AG10803 (cell line): ENCODE results near the gene ETNK1.

Experiments
- DNase-seq: peaks from one replicate; pipeline ENCODE4 v3.0.0; 2010; ENCODE audit warnings: low read depth
- H3K4me3 ChIP-seq: 2 replicates; pipeline ENCODE4 v1.5.1; 2011; ENCODE audit warnings: mild to moderate bottlenecking, low read length, control low read depth
- TF ChIP-seq, protein P1 (sequence below): conservative IDR thresholded peaks from 2 replicates; pipeline ENCODE4 v1.5.1; 2011; ENCODE audit warnings: mild to moderate bottlenecking, low read length, control low read depth, inconsistent platforms

The ETNK1 gene

GRCh38 chr12:22733756-22734155 lies 108.8 kb downstream of the ETNK1 start:
- TF ChIP-seq, protein P1, sequence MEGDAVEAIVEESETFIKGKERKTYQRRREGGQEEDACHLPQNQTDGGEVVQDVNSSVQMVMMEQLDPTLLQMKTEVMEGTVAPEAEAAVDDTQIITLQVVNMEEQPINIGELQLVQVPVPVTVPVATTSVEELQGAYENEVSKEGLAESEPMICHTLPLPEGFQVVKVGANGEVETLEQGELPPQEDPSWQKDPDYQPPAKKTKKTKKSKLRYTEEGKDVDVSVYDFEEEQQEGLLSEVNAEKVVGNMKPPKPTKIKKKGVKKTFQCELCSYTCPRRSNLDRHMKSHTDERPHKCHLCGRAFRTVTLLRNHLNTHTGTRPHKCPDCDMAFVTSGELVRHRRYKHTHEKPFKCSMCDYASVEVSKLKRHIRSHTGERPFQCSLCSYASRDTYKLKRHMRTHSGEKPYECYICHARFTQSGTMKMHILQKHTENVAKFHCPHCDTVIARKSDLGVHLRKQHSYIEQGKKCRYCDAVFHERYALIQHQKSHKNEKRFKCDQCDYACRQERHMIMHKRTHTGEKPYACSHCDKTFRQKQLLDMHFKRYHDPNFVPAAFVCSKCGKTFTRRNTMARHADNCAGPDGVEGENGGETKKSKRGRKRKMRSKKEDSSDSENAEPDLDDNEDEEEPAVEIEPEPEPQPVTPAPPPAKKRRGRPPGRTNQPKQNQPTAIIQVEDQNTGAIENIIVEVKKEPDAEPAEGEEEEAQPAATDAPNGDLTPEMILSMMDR, result no peak
- DNase-seq, result peak; percentile 37
- no peak overlapping the region for H3K4me3 ChIP-seq

DNA sequence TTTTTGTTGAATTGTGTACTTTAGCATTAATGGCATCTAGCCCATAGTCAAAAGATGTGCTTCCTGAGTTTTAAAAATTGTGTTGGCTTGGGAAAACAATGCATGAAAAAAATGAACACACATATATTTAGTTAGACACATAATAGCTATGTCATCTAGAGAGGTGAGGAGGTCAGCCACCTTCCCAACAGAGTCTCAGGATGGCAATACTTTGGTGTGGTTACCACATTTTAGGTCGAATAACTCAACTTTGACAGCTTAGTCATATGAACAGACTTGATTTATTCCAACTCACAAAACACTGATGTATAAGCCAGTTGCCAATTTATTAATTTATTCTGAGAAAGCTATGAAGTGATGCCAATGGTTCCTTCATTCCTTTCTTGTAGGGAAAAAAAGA lies 114.0 kb downstream of the ETNK1 start:
- no peak for DNase-seq
- H3K4me3 ChIP-seq, result no peak overlapping the region
- TF ChIP-seq, protein P1, result no peak
